OCI-LY3 (cell line): ENCODE measurements around the gene CAST.

ENCODE experiments used
- EZH2phosphoT487 ChIP-seq: fragments of 200-600 bp; shearing (Covaris generic); IDR thresholded peaks from 2 replicates; pipeline ENCODE4 v1.6.1; 2018; ENCODE audit warnings: antibody characterized with exemption, mixed run types, low read depth
- TF ChIP-seq, protein P1 (sequence below): fragments of 200-600, 300-600 bp; sonication (generic); IDR thresholded peaks from 2 replicates; pipeline ENCODE4 v1.5.1; 2014; ENCODE audit warnings: antibody characterized with exemption, low read length, low read depth

- TF ChIP-seq, protein P1, sequence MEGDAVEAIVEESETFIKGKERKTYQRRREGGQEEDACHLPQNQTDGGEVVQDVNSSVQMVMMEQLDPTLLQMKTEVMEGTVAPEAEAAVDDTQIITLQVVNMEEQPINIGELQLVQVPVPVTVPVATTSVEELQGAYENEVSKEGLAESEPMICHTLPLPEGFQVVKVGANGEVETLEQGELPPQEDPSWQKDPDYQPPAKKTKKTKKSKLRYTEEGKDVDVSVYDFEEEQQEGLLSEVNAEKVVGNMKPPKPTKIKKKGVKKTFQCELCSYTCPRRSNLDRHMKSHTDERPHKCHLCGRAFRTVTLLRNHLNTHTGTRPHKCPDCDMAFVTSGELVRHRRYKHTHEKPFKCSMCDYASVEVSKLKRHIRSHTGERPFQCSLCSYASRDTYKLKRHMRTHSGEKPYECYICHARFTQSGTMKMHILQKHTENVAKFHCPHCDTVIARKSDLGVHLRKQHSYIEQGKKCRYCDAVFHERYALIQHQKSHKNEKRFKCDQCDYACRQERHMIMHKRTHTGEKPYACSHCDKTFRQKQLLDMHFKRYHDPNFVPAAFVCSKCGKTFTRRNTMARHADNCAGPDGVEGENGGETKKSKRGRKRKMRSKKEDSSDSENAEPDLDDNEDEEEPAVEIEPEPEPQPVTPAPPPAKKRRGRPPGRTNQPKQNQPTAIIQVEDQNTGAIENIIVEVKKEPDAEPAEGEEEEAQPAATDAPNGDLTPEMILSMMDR: no peak
- TF ChIP-seq EZH2phosphoT487: no peak
These were observed 27.3 kb upstream of the CAST start for GRCh38 chr5:96634881-96635280.
